Tibial nerve (tissue), 3 donors: ENCODE measurements around the gene FAAP20.

Experiments used
- POLR2A ChIP-seq, 2 donors: fragments of 450-650 bp; IDR thresholded peaks; one replicate each; pipeline ENCODE4 v1.6.1; 2017; ENCODE audit warnings: antibody characterized with exemption in 2 of 2, mild to moderate bottlenecking in 2 of 2, moderate library complexity in 2 of 2
- TF ChIP-seq, protein P1 (sequence below), 5 experiments: fragments of 200-600 bp in 3 of 5; fragments of 450-650 bp in 2 of 5; sonication (generic) in 3 of 5; IDR thresholded peaks; one replicate each; pipeline ENCODE4 v1.5.1; 2016 to 2019; ENCODE audit warnings: antibody characterized with exemption in 5 of 5, mild to moderate bottlenecking in 3 of 5, moderate library complexity in 2 of 5

GRCh38 chr1:2224631-2225428 is 30.3 kb upstream of the FAAP20 start:
- no peak for TF ChIP-seq POLR2A (IDR thresholded peaks at IDR 0.05)
- TF ChIP-seq, protein P1, sequence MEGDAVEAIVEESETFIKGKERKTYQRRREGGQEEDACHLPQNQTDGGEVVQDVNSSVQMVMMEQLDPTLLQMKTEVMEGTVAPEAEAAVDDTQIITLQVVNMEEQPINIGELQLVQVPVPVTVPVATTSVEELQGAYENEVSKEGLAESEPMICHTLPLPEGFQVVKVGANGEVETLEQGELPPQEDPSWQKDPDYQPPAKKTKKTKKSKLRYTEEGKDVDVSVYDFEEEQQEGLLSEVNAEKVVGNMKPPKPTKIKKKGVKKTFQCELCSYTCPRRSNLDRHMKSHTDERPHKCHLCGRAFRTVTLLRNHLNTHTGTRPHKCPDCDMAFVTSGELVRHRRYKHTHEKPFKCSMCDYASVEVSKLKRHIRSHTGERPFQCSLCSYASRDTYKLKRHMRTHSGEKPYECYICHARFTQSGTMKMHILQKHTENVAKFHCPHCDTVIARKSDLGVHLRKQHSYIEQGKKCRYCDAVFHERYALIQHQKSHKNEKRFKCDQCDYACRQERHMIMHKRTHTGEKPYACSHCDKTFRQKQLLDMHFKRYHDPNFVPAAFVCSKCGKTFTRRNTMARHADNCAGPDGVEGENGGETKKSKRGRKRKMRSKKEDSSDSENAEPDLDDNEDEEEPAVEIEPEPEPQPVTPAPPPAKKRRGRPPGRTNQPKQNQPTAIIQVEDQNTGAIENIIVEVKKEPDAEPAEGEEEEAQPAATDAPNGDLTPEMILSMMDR (IDR thresholded peaks at IDR 0.05), result no peak
